Activated CD4-positive, alpha-beta T cell treated with anti-CD3 and anti-CD28 coated beads, Interleukin-10, Interleukin-2, amounts not matched to agents 100 ng/mL and 50 ng/mL, durations not matched to agents 16 hours and 8 hours (primary cell): ENCODE results near the gene RPL4.
"Not testable (repeated sequence)": the region's sequence is repeated elsewhere in the genome, so short reads cannot be mapped to it uniquely, and the experiment has no call there.

ENCODE experiments used
- DNase-seq: peaks from one replicate; pipeline ENCODE4 v3.0.0-alpha.2; 2020

RPL4 gene

GRCh38 chr15:66489179-66489791, 15.4 kb downstream of the RPL4 start:
- DNase-seq, result no peak

- no peak for DNase-seq
Measured at GRCh38 chr15:66488525-66488924, 16.1 kb downstream of the RPL4 start.

DNA sequence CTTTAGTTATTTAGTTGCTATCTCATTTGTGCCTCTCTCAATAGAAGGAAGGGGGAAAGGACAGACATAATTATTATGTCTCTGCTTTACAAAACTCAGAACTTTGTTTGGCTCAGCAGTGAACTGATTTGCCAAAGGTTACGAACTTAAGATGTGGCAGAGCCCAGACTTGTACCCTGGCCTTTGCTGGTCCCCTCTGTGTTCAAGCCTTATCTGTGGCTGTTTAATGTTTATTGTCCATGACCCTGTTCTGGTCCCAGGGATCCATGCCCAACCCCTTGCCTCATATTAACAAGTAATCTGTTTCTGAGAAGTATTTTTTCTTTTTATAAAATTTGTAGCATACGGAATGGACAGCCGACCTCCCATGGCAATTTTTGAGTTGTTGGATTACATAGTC, 17.8 kb downstream of the RPL4 start:
- no peak for DNase-seq

DNA sequence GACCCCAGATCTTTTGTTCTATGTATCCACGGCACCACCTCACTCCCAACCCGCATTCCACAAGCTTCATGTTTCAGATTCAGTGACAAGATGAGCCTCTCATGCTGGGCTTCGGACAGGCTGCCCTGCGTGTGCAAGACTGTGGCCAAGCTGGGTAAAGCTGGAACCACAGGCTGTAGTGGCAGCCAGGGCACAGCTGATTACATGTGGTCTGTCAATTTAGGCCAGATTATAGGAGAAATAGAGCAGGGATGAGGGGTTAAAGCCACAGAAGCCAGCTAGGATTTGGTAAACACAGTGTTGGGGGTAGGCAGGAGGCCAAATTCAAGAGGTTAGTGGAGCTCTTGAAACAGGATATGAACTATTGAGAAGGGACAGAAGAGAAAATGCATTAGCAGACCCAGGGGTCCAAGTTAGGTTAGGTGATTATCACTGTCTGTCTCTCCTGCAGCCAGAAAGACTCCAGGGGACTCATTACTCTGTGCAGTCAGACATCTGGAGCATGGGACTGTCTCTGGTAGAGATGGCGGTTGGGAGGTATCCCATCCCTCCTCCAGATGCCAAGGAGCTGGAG, 20.0 kb downstream of the RPL4 start:
- no peak for DNase-seq

DNA sequence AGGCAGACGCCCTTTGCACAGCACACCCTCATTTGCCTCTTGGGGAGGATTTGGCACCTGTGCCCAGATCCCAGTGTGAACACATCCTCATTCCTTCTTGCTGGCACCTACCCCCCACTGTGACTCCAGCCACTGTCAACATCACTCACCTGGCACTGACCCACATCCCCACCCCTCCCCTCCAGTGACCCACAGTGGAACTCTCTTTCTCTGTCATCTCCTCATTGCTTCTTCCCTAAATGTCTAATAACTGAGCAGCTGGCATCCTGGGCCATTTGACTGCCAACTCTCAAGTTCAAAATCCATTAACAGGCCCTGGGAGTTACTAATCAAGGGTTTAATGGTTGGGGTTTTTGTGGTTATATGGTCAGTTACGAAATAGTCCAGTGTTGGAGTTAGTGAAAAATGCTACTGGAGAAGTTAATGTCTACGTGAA, 21.5 kb downstream of the RPL4 start:
- DNase-seq, result no peak

DNA sequence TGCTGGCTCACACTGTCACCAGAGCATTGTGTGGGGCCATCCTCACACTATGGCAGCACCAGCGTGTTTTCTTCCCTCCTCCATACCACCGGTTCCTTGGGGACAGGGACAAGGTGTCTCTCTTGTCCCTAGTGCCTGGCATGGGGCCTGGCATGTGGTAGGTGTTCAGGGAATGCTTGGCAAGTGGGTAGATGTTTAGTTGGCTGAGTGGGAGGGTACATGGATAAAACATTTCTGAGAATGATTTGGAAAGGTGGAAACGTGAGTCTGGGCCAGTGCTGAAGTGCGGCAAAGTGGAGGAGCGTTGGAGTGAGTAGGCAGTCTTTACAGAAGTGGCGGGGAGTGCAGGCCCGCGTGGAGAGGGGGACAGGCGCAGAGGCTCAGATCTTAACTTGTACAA, 22.1 kb downstream of the RPL4 start:
- DNase-seq, result no peak

DNA sequence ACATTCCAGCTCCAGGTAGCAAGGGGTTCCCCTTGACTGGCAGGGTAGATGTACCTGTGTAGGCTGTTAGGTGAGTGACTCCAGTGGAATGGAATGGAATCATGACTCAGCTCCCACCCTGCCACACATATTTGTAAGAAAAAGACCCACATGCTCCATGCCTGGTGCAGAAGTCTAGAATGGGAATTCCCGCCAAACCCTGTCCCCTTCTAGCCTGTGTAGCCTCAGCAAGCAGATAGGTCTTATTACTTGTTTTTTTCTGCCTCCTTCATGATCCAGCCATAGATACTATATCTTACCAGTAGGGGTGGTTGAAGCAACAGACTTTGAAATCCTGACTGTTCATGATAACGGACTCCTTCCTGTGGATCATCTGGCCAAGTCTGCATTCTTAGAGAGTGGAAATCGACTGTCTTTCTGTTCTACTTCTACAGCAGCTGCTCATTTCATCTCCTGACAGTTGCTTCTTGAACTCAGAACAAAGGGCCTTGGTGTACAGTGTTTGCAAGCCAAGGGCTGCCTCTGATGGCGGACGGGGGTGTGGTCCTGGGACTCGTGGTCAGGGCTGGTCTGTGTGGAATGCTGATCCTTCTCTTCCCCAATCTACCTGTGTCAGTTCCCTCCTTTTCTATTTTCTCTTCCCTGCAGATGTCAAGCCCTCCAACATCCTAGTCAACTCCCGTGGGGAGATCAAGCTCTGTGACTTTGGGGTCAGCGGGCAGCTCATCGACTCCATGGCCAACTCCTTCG, 23.4 kb downstream of the RPL4 start:
- DNase-seq, result no peak

- DNase-seq, result no peak
Measured at GRCh38 chr15:66480267-66480666, 24.4 kb downstream of the RPL4 start.

DNA sequence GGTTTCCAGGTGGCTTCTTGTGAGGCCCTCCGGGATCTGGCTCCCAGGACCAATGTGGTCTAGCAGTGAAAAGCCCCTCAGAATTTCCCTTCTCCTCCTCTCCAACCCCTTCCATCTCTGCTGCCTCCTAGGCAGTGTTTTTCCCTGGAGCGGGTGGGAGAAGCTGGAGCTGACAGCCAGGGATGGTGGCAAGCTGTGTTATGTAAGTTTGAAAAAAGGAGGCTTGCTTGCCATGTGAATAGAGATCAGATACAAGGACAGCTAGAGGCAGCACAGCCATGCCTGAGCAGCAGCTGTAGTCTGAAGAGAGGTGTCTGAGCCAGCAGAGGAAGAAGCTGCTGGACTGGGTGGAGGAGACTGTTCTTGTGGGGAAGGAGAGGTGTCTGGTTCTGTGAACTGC, 27.6 kb downstream of the RPL4 start:
- DNase-seq, result no peak

DNA sequence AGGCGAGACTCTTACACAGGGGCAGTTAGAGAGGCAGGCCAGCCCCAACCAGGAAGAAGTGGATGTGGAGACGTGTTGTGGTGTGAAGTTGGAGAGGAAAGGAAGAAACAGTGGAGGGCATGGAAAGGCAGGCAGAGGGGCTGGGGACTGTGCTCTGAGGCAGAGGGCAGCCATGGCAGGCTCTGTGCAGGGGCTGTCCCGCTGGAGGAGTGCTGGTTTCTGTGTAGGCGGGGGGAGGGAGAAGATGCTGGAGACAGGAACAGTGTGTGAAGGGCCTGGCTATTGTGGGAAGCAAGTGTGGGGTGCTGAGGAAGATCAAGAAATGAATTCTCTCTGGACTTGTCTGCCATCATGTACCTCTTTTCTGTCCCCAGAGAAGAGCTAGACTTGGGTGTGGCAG, 28.1 kb downstream of the RPL4 start:
- DNase-seq, result no peak

GRCh38 chr15:66474963-66475362, 29.7 kb downstream of the RPL4 start:
- DNase-seq, result no peak

GRCh38 chr15:66474135-66474534, 30.5 kb downstream of the RPL4 start:
- no peak for DNase-seq

DNA sequence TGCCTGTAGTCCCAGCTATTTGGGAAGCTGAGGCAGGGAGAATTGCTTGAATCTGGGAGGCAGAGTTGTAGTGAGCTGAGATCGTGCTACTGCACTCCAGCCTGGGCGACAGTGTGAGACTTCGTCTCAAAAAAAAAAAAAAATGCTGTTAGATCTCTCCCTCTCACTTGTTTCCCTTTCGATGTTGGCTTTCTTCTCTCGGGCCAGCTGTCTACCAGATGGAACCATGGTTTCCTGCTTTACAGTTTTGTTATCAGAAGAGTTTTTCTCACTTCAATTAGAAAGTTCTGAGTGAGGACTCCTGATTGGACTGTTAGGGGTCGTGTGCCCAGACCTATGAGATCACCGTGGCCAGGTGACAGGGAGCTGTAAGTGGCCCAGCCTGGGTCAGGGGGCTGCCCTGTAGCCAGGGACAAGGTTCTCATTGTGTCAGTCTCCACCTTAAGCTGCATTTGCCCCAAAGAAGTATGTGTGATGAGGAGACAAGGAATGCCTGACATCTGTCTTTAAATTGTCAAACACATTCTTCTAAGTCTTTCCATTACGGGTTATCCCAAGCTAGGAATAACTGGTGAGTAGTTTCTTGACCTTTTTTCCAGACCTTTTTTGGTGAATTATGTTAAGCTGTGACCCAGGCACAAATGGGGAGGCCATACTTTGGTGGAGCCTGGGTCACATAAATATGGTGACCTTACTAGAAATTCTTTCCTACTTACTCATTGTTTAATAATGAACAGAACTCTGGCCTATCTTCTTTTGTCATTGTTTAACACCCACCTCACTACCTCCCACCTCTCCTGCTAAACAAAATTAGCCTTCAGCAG, 32.3 kb downstream of the RPL4 start:
- peak; percentile 56 for DNase-seq

DNA sequence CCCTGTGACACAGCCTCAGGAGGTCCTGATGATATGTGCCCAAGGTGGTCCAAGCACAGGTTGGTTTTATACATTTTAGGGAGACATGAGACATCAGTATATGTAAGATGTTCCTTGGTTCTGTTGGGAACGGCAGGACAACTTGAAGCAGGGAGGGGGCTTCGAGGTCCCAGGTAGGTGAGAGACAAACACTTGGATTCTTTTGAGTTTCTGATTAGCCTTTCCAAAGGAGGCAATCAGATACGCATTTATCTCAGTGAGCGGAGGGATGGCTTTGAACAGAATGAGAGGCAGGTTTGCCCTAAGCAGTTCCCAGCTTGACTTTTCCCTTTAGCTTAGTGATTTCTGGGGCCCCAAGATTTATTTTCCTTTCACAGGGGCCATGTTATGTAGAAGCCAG, 33.8 kb downstream of the RPL4 start:
- not testable (repeated sequence) for DNase-seq

GRCh38 chr15:66467162-66468040, 37.3 kb downstream of the RPL4 start:
- DNase-seq, result not testable (repeated sequence)

DNA sequence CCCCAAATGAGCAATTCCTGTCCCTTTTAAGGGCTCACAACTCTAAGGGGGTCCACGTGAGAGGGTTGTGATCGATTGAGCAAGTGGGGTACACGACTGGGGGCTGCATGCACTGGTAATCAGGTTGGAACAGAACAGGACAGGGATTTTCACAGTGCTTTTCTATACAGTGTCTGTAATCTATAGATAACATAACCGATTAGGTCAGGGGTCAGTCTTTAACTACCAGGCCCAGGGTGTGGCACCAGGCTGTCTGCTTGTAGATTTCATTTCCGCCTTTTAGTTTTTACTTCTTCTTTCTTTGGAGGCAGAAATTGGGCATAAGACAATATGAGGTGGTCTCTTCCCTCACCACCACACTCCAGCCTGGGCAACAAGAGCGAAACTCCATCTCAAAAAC, 39.4 kb downstream of the RPL4 start:
- not testable (repeated sequence) for DNase-seq

DNA sequence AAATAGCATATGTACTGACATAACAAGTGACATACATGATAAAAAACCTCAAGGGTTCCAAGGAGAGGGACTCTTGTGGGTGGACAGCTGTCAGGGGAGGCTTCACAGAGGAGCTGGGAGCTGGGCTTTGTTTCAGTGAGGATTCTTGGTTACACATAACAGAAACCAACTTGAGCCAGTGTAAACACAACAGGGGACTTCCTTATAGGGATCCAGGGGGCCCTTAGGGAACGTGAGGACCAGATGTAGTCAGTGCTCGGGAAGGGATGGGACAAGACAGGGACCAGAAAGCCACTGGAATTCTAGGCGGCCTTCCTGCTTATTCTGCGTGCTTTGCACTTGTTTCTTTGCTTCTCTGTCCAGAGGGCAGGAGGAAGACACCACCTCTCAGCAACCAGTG, 42.0 kb downstream of the RPL4 start:
- DNase-seq, result no peak

GRCh38 chr15:66461917-66462316, 42.7 kb downstream of the RPL4 start:
- no peak for DNase-seq

- DNase-seq, result not testable (repeated sequence)
Measured at GRCh38 chr15:66461294-66461693, 43.4 kb downstream of the RPL4 start.

- DNase-seq, result no peak
Measured at GRCh38 chr15:66459818-66460615, 44.6 kb downstream of the RPL4 start.

GRCh38 chr15:66456211-66456610, 48.4 kb downstream of the RPL4 start:
- peak; percentile 39 for DNase-seq

- DNase-seq, result no peak
Measured at GRCh38 chr15:66454143-66454542, 50.5 kb downstream of the RPL4 start.
